ENCODE results near the gene GSTCD.
"Not testable (repeated sequence)": the region's sequence is repeated elsewhere in the genome, so short reads cannot be mapped to it uniquely, and the experiment has no call there.

The GSTCD gene

GRCh38 chr4:105683038-105683437 is 25.5 kb upstream of the GSTCD start:
- TF ChIP-seq PPARA (CRISPR knock-in tag; IDR thresholded peaks at IDR 0.05; ENCODE audit: borderline replicate concordance) (no peak), ZC3H10 (CRISPR knock-in tag; IDR thresholded peaks at IDR 0.05) (no peak), ESRRG (CRISPR knock-in tag; IDR thresholded peaks at IDR 0.05) (no peak)
- no peak for ATAC-seq

- no peak for ATAC-seq
- TF ChIP-seq ZNF565 (CRISPR knock-in tag; conservative IDR thresholded peaks at IDR 0.05; ENCODE audit: low read depth) (no peak), ZFP3 (CRISPR knock-in tag; IDR thresholded peaks at IDR 0.05) (no peak), GLIS3 (CRISPR knock-in tag; IDR thresholded peaks at IDR 0.05) (no peak), BACH2 (CRISPR knock-in tag; IDR thresholded peaks at IDR 0.05; ENCODE audit: borderline replicate concordance) (no peak), ZNF8 (CRISPR knock-in tag; IDR thresholded peaks at IDR 0.05) (no peak), ZNF70 (CRISPR knock-in tag; IDR thresholded peaks at IDR 0.05) (no peak), POU6F1 (CRISPR knock-in tag; IDR thresholded peaks at IDR 0.05; ENCODE audit: borderline replicate concordance, low read depth) (no peak), TOX (CRISPR knock-in tag; IDR thresholded peaks at IDR 0.05; ENCODE audit: borderline replicate concordance) (no peak), TCF4 (CRISPR knock-in tag; IDR thresholded peaks at IDR 0.05; ENCODE audit: borderline replicate concordance) (no peak), RARB (CRISPR knock-in tag; IDR thresholded peaks at IDR 0.05) (no peak), CREB5 (CRISPR knock-in tag; IDR thresholded peaks at IDR 0.05; ENCODE audit: low read depth) (no peak), ISL1 (CRISPR knock-in tag; IDR thresholded peaks at IDR 0.05) (no peak), ESRRG (CRISPR knock-in tag; IDR thresholded peaks at IDR 0.05) (no peak), TSHZ2 (CRISPR knock-in tag; IDR thresholded peaks at IDR 0.05) (no peak), SNAI2 (CRISPR knock-in tag; IDR thresholded peaks at IDR 0.05) (no peak)
- TF ChIP-seq, protein P1, sequence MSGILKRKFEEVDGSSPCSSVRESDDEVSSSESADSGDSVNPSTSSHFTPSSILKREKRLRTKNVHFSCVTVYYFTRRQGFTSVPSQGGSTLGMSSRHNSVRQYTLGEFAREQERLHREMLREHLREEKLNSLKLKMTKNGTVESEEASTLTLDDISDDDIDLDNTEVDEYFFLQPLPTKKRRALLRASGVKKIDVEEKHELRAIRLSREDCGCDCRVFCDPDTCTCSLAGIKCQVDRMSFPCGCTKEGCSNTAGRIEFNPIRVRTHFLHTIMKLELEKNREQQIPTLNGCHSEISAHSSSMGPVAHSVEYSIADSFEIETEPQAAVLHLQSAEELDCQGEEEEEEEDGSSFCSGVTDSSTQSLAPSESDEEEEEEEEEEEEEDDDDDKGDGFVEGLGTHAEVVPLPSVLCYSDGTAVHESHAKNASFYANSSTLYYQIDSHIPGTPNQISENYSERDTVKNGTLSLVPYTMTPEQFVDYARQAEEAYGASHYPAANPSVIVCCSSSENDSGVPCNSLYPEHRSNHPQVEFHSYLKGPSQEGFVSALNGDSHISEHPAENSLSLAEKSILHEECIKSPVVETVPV (CRISPR knock-in tag; IDR thresholded peaks at IDR 0.05), result no peak
Observed at GRCh38 chr4:105686571-105686970, 22.0 kb upstream of the GSTCD start.

GRCh38 chr4:105694812-105695211 is 13.8 kb upstream of the GSTCD start:
- ATAC-seq, result not testable (repeated sequence)

GRCh38 chr4:105695832-105696231 is 12.8 kb upstream of the GSTCD start:
- not testable (repeated sequence) for ATAC-seq

GRCh38 chr4:105698607-105699006 is 10.0 kb upstream of the GSTCD start:
- no peak for ATAC-seq
- TF ChIP-seq ZNF8 (CRISPR knock-in tag; IDR thresholded peaks at IDR 0.05) (no peak), ESRRG (CRISPR knock-in tag; IDR thresholded peaks at IDR 0.05) (no peak), CREB5 (CRISPR knock-in tag; IDR thresholded peaks at IDR 0.05; ENCODE audit: low read depth) (no peak), ZC3H10 (CRISPR knock-in tag; IDR thresholded peaks at IDR 0.05) (no peak), ZNF565 (CRISPR knock-in tag; conservative IDR thresholded peaks at IDR 0.05; ENCODE audit: low read depth) (no peak), GLIS3 (CRISPR knock-in tag; IDR thresholded peaks at IDR 0.05) (no peak), TSHZ2 (CRISPR knock-in tag; IDR thresholded peaks at IDR 0.05) (no peak), PPARA (CRISPR knock-in tag; IDR thresholded peaks at IDR 0.05; ENCODE audit: borderline replicate concordance) (no peak), PATZ1 (CRISPR knock-in tag; IDR thresholded peaks at IDR 0.05; ENCODE audit: borderline replicate concordance) (no peak)

Measured in SK-N-SH treated with all-trans-retinoic acid at 6 μM for 48 hours (cell line).